GM12878 (cell line): ENCODE data around the gene SLC35D2.

ENCODE experiments used
- EP300 ChIP-seq, 2 experiments: fragments of 150-350 bp in 1 of 2; IDR thresholded peaks; 2 replicates each; pipeline ENCODE4 v1.6.1; 2011 to 2012; ENCODE audit warnings: low read depth in 2 of 2, low read length in 2 of 2, borderline replicate concordance in 1 of 2, improper control_type of control experiment in 1 of 2, inconsistent platforms in 1 of 2; ENCODE audit not compliant: control insufficient read depth in 1 of 2
- TF ChIP-seq, protein P1 (sequence below): IDR thresholded peaks from 2 replicates; pipeline ENCODE4 v1.6.1; 2012; ENCODE audit warnings: low read length, inconsistent platforms
- TF ChIP-seq, protein P2 (sequence below): IDR thresholded peaks from 2 replicates; pipeline ENCODE4 v1.6.1; 2011; ENCODE audit warnings: borderline replicate concordance, low read depth, mild to moderate bottlenecking, moderate library complexity, low read length; ENCODE audit not compliant: insufficient read depth, poor library complexity, severe bottlenecking
- TF ChIP-seq, protein P3 (sequence below), 3 experiments: IDR thresholded peaks in 2 of 3; conservative IDR thresholded peaks in 1 of 3; 2 replicates each; pipeline ENCODE4 v1.5.1; 2011; ENCODE audit warnings: low read depth in 3 of 3, low read length in 3 of 3, mild to moderate bottlenecking in 3 of 3, control low read depth in 2 of 3, moderate library complexity in 2 of 3, inconsistent platforms in 1 of 3, mixed read lengths in 1 of 3; ENCODE audit not compliant: control insufficient read depth in 2 of 3, insufficient read depth in 1 of 3; ENCODE audit errors: extremely low read depth in 1 of 3

DNA sequence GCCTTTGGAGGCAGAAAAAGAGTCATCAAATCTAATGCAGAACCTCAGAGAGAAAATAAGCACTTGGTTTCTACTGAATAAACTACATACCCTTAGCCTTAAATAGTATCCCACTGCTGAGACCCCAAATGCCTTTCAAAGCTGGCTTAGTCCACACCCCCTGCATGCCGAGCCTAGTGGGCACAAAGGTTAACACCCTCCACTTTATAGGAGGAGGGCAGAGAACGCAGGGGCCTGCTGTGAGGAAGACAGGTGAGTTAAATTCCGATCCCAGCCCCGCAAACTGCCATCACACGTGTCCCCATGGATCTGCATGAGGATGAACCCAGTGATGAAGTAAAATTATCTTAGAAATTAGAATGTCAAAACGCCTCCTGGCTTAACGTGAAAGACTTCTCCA lies 62.0 kb downstream of the SLC35D2 start:
- TF ChIP-seq, protein P1, sequence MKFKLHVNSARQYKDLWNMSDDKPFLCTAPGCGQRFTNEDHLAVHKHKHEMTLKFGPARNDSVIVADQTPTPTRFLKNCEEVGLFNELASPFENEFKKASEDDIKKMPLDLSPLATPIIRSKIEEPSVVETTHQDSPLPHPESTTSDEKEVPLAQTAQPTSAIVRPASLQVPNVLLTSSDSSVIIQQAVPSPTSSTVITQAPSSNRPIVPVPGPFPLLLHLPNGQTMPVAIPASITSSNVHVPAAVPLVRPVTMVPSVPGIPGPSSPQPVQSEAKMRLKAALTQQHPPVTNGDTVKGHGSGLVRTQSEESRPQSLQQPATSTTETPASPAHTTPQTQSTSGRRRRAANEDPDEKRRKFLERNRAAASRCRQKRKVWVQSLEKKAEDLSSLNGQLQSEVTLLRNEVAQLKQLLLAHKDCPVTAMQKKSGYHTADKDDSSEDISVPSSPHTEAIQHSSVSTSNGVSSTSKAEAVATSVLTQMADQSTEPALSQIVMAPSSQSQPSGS: no peak
- no peak for TF ChIP-seq EP300 (IDR thresholded peaks at IDR 0.05; ENCODE audit: borderline replicate concordance in 1 of 2, control insufficient read depth in 1 of 2, low read depth in 2 of 2, low read length in 2 of 2)
- TF ChIP-seq, protein P2, sequence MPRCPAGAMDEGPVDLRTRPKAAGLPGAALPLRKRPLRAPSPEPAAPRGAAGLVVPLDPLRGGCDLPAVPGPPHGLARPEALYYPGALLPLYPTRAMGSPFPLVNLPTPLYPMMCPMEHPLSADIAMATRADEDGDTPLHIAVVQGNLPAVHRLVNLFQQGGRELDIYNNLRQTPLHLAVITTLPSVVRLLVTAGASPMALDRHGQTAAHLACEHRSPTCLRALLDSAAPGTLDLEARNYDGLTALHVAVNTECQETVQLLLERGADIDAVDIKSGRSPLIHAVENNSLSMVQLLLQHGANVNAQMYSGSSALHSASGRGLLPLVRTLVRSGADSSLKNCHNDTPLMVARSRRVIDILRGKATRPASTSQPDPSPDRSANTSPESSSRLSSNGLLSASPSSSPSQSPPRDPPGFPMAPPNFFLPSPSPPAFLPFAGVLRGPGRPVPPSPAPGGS: no peak
- TF ChIP-seq, protein P3, sequence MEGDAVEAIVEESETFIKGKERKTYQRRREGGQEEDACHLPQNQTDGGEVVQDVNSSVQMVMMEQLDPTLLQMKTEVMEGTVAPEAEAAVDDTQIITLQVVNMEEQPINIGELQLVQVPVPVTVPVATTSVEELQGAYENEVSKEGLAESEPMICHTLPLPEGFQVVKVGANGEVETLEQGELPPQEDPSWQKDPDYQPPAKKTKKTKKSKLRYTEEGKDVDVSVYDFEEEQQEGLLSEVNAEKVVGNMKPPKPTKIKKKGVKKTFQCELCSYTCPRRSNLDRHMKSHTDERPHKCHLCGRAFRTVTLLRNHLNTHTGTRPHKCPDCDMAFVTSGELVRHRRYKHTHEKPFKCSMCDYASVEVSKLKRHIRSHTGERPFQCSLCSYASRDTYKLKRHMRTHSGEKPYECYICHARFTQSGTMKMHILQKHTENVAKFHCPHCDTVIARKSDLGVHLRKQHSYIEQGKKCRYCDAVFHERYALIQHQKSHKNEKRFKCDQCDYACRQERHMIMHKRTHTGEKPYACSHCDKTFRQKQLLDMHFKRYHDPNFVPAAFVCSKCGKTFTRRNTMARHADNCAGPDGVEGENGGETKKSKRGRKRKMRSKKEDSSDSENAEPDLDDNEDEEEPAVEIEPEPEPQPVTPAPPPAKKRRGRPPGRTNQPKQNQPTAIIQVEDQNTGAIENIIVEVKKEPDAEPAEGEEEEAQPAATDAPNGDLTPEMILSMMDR (IDR thresholded peaks at IDR 0.05 in 2 of 3, conservative IDR thresholded peaks at IDR 0.05 in 1 of 3; ENCODE audit: control insufficient read depth in 2 of 3, extremely low read depth in 1 of 3, insufficient read depth in 1 of 3, low read depth in 3 of 3, low read length in 3 of 3): no peak
